OCI-M2 (cell line): ENCODE data around the gene MTMR10.

ENCODE experiments used
- DNase-seq: peaks from one replicate; lab custom pipeline; 2025; ENCODE audit not compliant: unreplicated experiment; lab: John Stamatoyannopoulos, UW

Gene MTMR10

DNA sequence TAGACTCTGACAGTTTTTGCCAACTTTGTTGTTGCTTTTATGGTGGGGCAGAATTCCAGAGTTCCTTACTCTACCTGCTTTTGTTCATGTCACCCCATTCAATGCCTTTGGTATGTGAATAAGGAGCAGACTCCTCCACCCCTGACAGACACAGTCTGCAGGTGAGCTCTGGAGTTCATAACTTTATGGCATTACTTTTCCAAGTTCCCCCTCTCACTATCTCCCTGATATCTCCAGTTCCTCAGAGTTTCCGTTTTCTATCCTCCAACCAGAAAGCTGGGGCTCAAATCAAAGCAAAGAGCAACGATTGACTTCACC is 23.1 kb upstream of the MTMR10 start:
- DNase-seq = no peak

DNA sequence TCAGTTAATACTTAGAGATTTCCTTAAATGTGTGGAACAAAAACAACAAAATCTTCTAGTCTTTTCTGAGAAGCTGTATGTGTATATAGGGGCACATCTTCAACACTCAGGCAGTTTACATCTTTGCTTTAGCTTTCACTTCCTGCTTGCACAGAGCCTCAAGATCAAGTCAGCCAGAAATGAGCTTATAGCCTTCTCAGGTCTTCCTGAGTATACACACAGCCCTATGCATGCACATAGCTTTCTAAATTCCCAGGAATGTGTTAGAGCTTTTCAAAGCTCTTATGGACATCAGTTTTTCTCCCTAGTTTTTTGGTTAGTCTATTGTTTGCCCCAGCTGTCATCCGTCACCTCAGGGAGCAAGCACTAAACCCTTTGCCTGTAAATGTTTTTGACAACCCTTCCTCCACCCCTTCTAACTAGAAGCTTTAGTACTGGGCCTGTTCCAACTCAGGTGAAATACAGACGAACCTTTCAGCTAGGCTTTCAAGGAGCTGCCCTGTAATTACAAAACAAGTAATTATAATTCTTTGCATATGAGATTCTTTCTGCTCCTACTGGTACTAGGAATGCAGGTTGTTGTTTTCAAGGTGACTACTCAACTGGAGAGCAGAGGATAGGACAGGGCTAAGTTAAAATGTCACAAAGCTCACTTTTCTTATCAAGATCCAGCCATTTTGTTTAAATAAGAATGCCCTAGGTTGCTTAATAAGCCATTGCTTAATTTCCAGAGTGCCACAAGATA is 22.6 kb upstream of the MTMR10 start:
- no peak for DNase-seq

DNA sequence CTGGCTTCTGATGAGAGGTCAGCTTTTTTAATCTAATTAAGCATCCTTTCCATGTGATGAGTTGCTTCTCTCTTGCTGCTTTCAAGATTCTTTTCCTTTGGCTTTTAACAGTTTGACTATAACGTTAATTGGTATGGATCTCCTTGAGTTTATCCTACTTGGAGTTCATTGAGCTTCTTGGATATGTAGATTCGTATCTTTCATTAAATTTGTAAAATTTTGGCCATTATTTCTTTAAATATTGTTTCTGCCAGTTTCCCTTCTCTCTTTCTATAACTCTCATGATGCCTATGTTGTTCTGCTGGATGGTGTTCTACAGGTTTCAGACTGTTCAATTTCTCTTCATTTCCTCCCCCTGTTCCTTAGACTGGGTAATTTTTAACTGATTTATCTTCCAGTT is 21.0 kb upstream of the MTMR10 start:
- no peak for DNase-seq

DNA sequence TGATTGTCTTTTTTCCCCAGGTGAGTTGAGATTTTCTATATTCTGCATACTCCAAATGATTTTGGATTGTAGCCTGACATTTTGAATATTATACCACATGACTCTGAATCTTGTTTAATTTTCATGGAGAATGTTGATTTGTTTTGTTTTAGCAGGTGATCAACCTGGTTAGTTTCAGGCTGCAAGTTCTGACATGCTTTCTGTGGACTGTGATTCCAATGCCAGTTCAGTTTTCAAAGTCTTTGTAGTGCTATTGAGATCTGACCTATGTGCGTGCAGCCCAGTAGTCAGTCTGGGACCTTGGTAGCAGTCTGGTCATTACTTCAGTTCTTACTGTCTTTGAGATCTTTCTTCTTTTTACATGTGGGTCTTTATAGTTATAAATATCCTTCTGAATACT is 18.6 kb upstream of the MTMR10 start:
- DNase-seq = no peak

DNA sequence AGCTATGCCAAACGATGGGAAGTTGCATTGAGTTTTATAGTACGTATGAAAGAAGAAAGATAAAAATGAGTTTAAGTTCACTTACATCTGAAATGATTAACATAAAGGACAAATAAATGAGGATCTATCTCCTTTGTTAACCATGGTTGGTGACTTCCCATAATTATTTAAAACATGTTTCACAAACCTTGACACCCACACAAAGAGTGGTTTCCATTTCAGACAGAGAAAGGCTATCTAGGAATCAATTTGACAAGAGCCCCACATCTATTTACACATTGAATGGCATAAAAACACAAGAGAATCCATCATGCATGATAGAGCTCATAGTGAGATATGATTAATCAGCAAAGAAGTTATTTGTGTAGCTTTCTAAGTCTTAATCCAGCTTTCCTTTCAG is 14.2 kb upstream of the MTMR10 start:
- no peak for DNase-seq

DNA sequence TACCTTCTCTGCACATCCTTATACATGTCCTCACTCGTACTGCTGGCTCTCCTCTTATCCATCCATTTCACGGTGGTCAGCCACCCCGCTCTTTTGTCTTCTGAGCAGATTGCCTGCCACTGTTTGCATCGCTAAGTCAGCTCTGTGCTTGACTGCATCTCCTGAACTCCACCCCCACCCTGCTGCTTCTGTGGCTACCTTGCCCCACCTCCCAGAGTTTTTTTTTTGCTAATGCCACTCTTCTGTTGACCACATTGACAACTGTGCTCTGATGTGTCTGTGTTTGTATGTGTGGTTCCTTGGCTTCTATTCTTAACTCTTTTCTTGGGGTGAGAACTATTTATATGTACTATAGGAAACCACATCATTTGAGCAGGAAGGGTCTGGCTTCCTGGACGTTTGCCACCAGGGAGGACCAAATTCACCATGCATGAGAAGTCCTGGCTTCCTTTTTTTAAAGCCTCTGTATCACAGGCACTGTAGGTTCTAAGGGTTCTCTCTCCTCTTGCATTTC is 12.8 kb upstream of the MTMR10 start:
- DNase-seq = no peak

DNA sequence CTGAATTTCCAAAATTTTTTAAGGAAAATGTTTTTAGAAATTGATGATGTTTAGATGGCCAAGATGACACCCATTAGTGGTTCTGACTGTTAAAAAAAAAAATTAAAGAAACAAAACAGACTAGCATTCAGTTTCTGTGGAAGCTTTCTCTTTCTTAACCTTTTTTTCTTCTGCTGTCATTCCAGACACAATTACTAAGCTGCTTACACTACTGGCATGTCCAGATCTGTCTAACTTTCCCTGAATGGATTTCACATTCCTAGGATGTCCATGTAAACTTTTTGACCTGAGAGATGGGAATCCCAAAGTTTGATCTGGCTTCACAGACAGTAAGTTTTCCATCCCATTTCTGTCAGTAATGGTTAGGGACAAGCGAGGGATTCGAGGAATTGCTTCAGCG is 10.3 kb upstream of the MTMR10 start:
- DNase-seq = no peak

DNA sequence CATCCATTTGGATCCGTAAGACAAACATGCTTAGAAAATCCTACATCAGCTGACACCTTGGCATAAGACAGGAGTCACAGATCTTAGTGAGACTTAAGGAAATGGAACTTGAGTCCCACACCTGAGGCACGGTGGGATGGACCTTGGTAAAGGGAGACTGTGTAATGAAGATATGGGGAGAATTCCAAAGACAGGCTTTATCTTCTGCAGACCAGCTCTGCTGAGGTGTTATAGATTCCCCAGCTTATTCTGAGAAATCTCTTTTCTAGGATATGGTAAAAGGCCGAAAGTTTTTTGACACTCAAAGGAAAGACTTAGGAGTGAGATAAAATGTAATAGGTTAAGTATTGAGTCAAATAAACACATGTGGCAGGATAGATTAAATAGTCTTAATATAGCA is 8.3 kb upstream of the MTMR10 start:
- no peak for DNase-seq

DNA sequence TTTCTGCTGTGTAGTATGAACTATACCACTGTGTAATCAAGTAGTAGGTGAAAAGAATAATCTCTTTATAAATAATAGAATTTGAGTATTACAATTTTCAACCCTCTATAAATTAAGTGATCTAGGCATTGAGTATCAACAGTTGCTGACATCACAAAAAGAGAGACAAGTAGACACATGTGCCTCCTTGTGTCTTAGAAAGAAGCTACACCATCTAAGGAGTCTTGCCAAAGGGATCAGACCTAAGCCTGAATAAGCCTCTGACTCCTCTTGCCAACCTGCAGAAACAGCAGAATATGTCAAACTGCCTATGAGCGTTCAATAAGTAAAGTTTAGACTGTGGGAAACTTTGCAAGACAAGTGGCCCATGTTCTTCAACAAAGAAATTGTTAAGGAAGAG is 5.8 kb upstream of the MTMR10 start:
- no peak for DNase-seq

DNA sequence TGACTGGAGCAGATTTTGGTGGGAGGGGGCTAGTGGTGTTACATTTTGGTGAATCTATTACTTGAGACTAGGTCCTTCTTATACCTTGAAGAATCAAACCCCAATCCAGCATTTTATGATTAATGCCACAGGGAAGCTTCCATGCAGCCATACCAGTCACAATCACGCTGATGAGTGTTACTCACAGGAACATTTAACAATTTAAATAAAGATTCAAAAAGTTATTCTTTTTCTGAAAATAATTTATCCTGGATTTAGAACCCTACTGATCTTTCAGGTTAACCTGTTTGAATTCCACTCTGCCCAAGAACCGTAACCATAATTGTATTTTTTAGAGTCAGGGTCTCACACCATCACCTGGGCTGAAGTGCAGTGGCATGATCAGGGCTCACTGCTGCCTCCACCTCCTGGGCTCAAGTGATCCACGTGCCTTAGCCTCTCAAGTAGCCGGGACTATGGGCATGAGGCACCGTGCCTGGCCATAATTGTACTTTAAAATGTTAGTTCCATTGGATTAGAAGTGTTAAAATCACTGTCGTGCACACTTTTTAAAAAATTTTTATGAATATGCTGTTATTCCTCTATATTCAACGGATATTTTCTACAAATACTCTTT is 929 bp upstream of the MTMR10 start:
- DNase-seq = no peak

DNA sequence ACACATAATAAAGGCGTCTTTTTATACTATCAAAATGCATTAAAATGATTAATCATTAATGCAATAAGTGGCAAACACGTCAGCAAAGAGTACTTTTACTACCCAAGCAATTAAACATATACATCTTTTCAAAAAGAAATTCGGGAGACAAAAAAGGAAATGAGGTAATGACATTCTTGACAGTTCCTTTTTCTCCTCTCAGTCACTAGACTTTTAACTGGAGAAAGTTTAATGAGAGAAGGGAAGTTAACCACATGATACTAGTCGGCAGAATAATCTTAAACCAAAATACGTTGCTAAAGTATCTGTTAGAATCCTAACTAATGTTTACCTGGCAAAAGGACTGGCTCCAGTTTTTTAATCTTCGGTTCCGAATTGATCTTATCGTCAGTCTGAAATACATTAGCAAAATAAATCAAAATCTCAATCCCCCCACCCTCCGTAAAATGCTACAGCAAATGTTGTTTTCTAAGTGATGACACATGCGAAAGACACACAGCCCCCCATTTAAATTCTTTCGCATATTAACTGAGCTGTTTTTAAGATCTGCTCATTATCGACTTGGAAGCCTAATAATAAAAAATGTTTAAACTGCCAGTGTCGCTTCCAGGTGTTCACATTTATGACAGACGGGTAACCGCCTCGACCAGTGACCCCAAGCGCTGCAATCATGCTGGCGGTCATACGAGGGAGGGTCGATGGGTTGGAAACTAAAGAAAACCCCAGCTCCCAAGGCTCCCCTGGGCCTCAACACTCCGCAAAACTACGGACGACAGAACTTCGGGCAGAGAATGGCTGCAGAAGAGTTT is 778 bp downstream of the MTMR10 start:
- DNase-seq = no peak

DNA sequence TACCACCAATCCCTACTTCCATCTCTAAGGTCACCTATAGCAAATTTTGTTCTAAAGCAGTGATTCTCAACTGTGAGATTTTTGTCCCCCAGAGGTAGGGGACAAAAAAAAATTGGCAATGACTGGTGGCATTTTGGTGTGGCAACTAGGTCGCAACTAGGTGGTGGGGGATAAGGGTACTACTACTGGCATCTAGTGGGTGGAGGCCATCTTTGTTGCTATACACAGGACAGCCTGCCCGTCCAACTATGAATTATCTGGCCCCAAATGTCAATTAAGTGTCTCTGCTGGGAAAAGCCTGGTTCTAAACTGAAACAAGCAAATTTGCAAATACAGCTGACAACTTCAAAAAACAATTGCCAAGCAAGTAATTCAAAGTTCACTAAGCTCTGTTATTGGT is 1.4 kb downstream of the MTMR10 start:
- no peak for DNase-seq

DNA sequence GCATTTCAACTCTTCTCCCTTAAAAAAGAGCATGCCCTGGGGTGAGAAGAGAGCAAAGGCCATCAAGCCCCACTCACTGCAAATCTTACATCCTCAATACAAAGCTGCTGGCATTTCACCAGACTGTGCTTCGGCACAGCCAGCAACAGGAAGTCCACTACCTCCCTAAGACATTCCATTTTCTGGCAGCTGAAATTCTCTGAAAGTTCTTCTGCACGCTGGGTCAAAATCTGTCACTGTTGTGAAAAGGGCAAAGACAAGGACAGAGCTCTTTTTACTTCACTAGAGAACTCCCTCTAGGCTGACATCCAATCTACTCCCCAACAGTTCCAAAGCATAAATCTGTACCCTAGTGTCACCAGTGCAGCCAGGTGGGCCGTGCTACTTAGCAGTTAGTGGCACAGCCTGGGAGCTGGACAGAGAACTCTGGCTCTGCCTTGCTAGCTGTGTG is 6.3 kb downstream of the MTMR10 start:
- no peak for DNase-seq

DNA sequence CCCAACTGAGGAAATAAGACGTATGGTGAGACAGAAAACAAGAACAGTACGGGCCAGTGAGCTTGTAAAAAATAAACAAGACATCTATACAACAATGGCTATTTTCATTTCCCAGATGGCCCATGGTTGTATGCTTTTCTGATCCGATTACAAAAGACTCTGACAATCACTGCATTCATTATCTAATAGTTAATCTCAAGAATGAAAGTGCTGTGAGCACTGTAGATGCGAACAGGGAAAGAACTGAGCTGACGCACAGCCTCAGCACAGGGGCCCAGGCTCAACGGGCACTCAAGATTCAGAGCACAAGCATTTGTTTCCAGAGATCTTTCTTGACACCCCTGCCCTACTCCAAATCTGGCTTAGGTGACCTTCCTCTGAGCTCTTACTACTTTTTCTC is 6.9 kb downstream of the MTMR10 start:
- DNase-seq = no peak

DNA sequence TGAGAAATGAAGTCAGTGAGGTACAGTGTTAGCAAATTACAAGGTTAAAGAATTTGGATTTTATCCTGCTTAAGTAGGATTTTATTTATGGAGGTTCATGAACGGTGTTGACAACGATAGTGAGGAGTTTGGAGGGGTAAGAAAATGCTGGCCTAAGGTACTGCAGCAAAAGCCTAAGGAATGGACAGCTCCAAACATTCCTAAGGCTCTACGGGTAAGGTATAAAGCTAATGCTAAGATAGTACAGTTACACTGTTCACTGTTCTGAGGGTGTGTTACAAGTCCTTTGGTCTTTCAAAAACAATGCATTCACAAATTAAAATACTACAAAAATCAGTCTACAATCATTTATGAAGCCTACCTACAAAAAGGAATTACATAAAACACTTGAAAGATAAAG is 7.3 kb downstream of the MTMR10 start:
- no peak for DNase-seq

DNA sequence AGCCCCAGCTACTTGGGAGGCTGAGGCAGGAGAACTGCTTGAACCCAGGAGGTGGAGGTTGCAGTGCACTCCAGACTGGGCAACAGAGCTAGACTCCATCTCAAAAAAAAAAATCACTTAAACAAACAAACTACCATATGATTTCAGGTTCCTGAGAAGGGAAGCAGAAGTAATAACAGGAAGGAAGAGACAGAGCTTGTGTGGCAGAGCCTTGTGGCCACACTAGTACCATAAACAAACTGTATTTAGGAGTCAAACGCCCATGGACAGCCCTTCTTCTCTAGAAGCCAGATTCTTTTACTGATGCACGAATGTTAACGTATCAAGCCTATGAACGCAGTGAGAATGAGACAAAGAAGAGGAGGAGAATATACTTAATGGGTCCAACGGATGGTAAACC is 12.0 kb downstream of the MTMR10 start:
- no peak for DNase-seq

DNA sequence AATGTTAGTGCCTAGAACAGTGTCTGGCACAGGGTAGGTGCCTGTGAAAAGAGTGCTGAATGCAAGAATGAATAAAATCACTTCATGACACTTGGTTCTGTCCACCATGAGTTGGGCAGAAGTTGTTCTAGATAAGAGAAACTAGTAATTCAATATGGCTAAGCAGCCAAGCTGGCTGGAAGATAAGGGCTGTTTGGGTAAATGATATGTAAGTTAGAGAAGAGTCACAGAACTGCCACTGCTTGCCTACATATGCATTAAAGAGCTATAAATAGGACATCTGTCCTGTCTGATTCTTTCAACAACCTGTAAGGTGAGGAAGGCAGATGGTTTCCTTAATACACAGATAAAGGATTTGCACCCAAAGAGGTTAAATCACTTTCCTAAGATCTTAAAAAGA is 13.1 kb downstream of the MTMR10 start:
- DNase-seq = no peak

DNA sequence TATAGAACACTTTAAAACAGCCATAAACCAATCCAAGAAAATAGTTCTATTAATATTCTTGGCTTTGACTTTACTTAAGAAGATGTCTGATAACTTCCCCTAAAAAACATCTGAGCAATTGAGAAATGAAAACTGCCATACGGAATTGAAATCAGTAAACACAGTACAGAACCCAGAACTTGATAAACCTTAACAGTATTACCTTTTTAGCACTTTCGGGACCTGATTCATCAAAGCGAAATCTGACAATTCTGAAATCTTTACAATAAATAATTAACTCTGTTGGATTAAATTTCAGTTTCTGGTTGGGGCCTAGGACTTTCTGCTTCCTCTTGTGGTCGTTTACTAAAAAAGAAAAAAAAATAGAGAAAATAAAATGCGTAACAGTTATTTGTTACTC is 17.3 kb downstream of the MTMR10 start:
- no peak for DNase-seq

DNA sequence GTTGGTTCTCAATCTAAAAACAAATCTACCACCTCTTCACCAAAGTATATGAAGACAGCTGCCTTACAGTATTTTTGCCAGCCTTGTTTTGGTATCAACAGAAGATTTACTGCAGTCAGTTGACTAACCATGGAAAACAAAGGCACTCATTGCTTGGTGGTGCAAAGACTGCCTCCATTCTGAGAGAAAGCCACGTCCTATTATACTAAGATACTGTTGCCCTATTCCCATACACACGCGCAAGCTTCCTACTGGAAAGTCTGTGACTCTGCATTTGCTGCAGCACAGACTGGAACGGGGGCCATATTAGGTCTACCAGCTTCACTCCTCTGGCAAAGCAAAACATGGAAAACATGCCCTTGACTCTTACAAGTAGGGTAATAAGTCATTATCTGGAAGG is 18.0 kb downstream of the MTMR10 start:
- no peak for DNase-seq

DNA sequence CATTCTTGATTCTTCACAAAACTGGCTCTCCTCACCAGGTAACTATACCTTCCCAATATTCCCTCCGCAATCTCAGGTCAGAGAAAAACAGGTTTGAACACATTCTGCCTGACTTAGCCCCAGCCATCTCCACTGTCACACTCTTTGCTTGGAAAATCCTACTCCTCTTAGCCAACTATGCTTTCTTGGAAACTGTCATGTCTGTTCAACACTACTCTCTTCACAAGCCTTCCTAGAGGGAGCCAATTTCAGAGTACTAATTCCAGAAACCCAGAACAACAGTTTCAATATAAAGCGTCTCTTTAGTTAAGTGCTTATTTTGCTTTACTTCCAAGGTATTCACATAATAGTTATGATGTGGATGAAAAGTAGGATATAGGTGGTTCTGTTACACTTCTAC is 21.7 kb downstream of the MTMR10 start:
- no peak for DNase-seq

DNA sequence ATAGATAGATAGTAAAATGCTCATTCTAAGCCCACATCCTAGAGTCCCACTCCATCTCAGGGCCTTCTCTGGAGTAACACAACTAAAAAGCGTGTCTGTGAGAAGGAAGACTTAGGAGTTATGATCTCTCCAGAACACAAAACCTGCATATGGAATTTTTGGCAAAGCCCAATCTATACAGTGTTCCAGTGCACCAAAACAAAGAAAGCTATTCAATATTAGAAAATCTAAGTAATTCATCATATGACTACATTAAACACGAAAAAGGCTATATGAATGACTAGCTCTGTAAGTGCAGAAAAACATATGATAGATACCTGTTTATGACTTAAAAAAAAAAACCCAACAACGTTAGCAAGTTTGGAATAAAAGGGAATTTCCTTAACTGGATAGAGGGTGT is 27.7 kb downstream of the MTMR10 start:
- no peak for DNase-seq

DNA sequence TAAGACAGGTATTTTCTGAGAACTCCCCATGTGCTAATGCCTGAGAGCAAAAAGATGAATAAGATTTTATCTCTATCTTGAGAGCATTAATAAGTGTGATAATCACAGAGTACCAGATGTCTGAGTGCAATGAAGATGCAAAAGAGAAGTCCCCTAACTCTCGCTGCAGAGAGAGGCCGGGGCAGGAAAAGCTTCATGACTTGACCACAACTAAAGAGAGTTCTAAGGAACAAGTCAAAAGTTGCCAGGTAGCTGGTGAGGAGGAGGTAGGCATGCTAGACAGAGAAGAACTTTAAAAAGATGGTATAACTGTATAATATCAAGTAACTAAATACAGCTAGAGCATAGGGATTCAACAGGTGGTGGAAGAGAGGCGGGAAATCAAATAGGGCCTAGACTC is 28.8 kb downstream of the MTMR10 start:
- DNase-seq = no peak
